Tibial artery (tissue), 4 donors: ENCODE data around the gene ENTR1.

Experiments used
- DNase-seq, 2 donors: peaks; one replicate each; pipeline ENCODE4 v3.0.0-alpha.2; 2019
- H3K27ac ChIP-seq, 2 donors: fragments of 200-600 bp; sonication (generic) in 1 of 2; 1 replicate in 1 of 2; 2 replicates in 1 of 2; pipeline ENCODE4 v1.5.1; 2018 to 2019; ENCODE audit warnings: mild to moderate bottlenecking in 1 of 2
- H3K27me3 ChIP-seq, 2 donors: fragments of 200-600 bp; sonication (generic) in 1 of 2; one replicate each; pipeline versions ENCODE4 v1.5.1 to v1.6.0; 2016 to 2019
- H3K36me3 ChIP-seq, 3 donors: fragments of 200-600 bp; sonication (generic) in 2 of 3; one replicate each; pipeline ENCODE4 v1.5.1; 2016 to 2019; ENCODE audit warnings: mild to moderate bottlenecking in 2 of 3
- H3K4me1 ChIP-seq, 4 donors: fragments of 200-600 bp; sonication (generic) in 2 of 4; 1 replicate in 3 of 4; 2 replicates in 1 of 4; pipeline ENCODE4 v1.5.1; 2016 to 2019
- H3K4me3 ChIP-seq, 2 donors: fragments of 200-600 bp; sonication (generic) in 1 of 2; 1 replicate in 1 of 2; 2 replicates in 1 of 2; pipeline ENCODE4 v1.5.1; 2018 to 2019; ENCODE audit warnings: mild to moderate bottlenecking in 2 of 2
- H3K9me3 ChIP-seq, 3 donors: fragments of 200-600 bp; sonication (generic) in 1 of 3; one replicate each; pipeline ENCODE4 v1.5.1; 2016 to 2019
- CTCF ChIP-seq, 2 experiments: fragments of 200-600 bp in 1 of 2; fragments of 450-650 bp in 1 of 2; IDR thresholded peaks; one replicate each; pipeline ENCODE4 v1.5.1; 2017 to 2019; ENCODE audit warnings: antibody characterized with exemption in 2 of 2, mild to moderate bottlenecking in 1 of 2, moderate library complexity in 1 of 2
- intact Hi-C: fragments of 100-400 bp; cut with DNase I; formaldehyde crosslinking; loops from one replicate; pipeline ENCODE4 v1.15.0; 2023; ENCODE audit warnings: low total_unique reads

The ENTR1 gene

GRCh38 chr9:136441681-136442245 lies 31.3 kb upstream of the ENTR1 start:
- Histone ChIP-seq H3K9me3 (no peaks in the 10 kb centered on the region), H3K4me1 (peaks cover 0 to 28% (median 26%) of the 10 kb centered on the region in 4 donors), H3K27ac (no peak overlapping the region), H3K4me3 (no peak overlapping the region), H3K27me3 (no peaks in the 10 kb centered on the region), H3K36me3 (peaks cover 46 to 67% (median 63%) of the 10 kb centered on the region in 3 donors)
- no peak for TF ChIP-seq CTCF (IDR thresholded peaks at IDR 0.05)
- DNase-seq = no peak
- intact Hi-C loops = no loop called here

GRCh38 chr9:136441191-136441680 lies 30.8 kb upstream of the ENTR1 start:
- intact Hi-C loops = no loop called here

GRCh38 chr9:136439481-136440408 lies 29.3 kb upstream of the ENTR1 start, which contains the start of gene INPP5E:
TSS of gene INPP5E (minus strand) at chr9:136439845. CDS start at chr9:136439419, 426 bp downstream.
- Histone ChIP-seq H3K36me3 (peaks cover 28 to 63% (median 43%) of the 10 kb centered on the region in 3 donors), H3K27me3 (no peaks in the 10 kb centered on the region), H3K4me3 (peak within 1 kb of the TSS; percentile 74 to 95), H3K27ac (peak within 1 kb of the TSS; percentile 68 to 69), H3K9me3 (no peaks in the 10 kb centered on the region), H3K4me1 (peaks cover 0 to 35% (median 30%) of the 10 kb centered on the region in 4 donors)
- intact Hi-C loops = no loop called here
- TF ChIP-seq CTCF (IDR thresholded peaks at IDR 0.05) = peak; percentile 55 to 78
- DNase-seq = peak; percentile 42 to 80

More at GRCh38 chr9:136441191-136441680, 30.8 kb upstream of the ENTR1 start:
- Histone ChIP-seq H3K27me3 (no peaks in the 10 kb centered on the region), H3K4me3 (no peak overlapping the region), H3K36me3 (peaks cover 42 to 67% (median 58%) of the 10 kb centered on the region in 3 donors), H3K27ac (no peak overlapping the region), H3K4me1 (peaks cover 0 to 34% (median 30%) of the 10 kb centered on the region in 4 donors), H3K9me3 (no peaks in the 10 kb centered on the region)
- DNase-seq = no peak
- TF ChIP-seq CTCF (IDR thresholded peaks at IDR 0.05) = no peak

DNA sequence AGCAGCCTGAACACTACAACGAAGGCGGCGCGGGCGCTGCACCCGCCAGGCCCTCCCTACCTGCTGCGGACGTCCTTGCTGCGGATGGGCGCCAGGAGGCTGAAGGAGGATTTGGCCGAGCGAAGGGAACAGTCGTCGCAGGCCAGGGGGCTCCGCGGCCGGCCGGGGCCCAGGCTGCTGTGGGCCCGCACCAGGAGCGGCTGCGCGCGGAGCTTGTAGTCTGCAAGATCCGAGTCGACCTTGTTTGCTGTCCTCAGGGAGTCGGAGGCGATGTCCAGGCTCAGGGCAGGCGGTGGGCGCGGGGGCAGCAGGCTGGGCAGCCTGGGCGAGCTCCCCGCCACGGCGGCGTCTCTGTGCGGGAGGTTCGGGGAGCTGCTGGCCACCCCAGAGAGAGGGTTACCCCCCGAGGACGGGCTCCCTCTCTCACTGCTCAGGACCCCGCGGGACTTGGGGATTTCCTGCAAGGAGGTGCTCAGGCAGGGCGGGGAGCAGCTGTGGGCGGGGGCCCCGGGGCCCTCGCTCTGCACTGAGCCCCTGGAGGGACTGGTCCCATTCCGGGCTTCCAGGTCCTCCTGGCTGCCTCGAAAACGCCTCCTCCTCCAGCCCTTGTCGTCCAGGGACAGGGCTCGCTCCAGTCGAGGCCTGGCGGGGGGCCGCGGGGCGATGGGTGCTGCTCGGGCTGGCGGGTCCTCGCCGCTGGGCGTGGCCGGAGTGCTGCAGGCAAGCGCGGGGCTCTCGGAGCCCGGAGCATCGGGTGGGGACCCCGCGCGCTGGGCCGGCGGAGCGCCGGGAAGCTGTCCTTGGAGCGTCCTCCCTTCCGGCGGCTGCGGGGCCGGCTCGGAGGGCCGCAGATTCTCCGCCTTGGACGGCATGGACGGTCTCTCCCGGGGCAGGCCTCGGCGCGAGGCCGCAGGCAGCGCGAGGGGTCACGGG lies 28.4 kb upstream of the ENTR1 start:
- no peak for TF ChIP-seq CTCF (IDR thresholded peaks at IDR 0.05)
- intact Hi-C loops = no loop called here
- peak overlapping the region; percentile 68 to 69 for H3K27ac ChIP-seq

More for the DNA sequence above, 28.4 kb upstream of the ENTR1 start:
- peaks cover 27 to 63% (median 34%) of the 10 kb centered on the region in 3 donors for H3K36me3 ChIP-seq
- no peak for DNase-seq
- peaks cover 0 to 35% (median 30%) of the 10 kb centered on the region in 4 donors for H3K4me1 ChIP-seq
- H3K27me3 ChIP-seq = no peaks in the 10 kb centered on the region
- peak overlapping the region; percentile 74 to 95 for H3K4me3 ChIP-seq
- no peaks in the 10 kb centered on the region for H3K9me3 ChIP-seq
